GM03348 (cell line): Measurements from ENCODE around the gene RAPGEF5.
A peak's percentile ranks its signal among the peaks of the same experiment; 100 is the strongest.
"Not testable (repeated sequence)": the region's sequence is repeated elsewhere in the genome, so short reads cannot be mapped to it uniquely, and the experiment has no call there.

Experiments
- DNase-seq: peaks from one replicate; pipeline ENCODE4 v3.0.0; 2012; ENCODE audit warnings: low spot score

RAPGEF5 gene

GRCh38 chr7:22120391-22121053 is 236.4 kb downstream of the RAPGEF5 start:
- no peak for DNase-seq

- no peak for DNase-seq
These were observed 239.7 kb downstream of the RAPGEF5 start for GRCh38 chr7:22117222-22117621.

GRCh38 chr7:22116451-22117030 is 240.4 kb downstream of the RAPGEF5 start:
- no peak for DNase-seq

GRCh38 chr7:22115689-22116088 is 241.3 kb downstream of the RAPGEF5 start:
- no peak for DNase-seq

- no peak for DNase-seq
These were observed 242.4 kb downstream of the RAPGEF5 start for GRCh38 chr7:22114440-22114981.

GRCh38 chr7:22113041-22113440 is 243.9 kb downstream of the RAPGEF5 start:
- DNase-seq, result no peak

- DNase-seq, result no peak
These were observed 245.3 kb downstream of the RAPGEF5 start for GRCh38 chr7:22111661-22112060.

GRCh38 chr7:22110881-22111280 is 246.1 kb downstream of the RAPGEF5 start:
- DNase-seq, result no peak

- DNase-seq, result peak; percentile 81
These were observed 246.6 kb downstream of the RAPGEF5 start for GRCh38 chr7:22110227-22110839.

- DNase-seq, result peak; percentile 49
These were observed 247.2 kb downstream of the RAPGEF5 start for GRCh38 chr7:22109761-22110160.

- no peak for DNase-seq
These were observed 248.7 kb downstream of the RAPGEF5 start for GRCh38 chr7:22108151-22108845.

- no peak for DNase-seq
These were observed 251.4 kb downstream of the RAPGEF5 start for GRCh38 chr7:22105550-22105949.

- DNase-seq, result peak; percentile 61
These were observed 262.3 kb downstream of the RAPGEF5 start for GRCh38 chr7:22094413-22095342.

GRCh38 chr7:22093936-22094335 is 263.0 kb downstream of the RAPGEF5 start:
- DNase-seq, result no peak

GRCh38 chr7:22093001-22093400 is 264.0 kb downstream of the RAPGEF5 start:
- peak; percentile 40 for DNase-seq

- not testable (repeated sequence) for DNase-seq
These were observed 265.9 kb downstream of the RAPGEF5 start for GRCh38 chr7:22090958-22091525.

- no peak for DNase-seq
These were observed 266.4 kb downstream of the RAPGEF5 start for GRCh38 chr7:22090512-22090911.

GRCh38 chr7:22090107-22090506 is 266.8 kb downstream of the RAPGEF5 start:
- DNase-seq, result no peak

GRCh38 chr7:22088827-22089226 is 268.1 kb downstream of the RAPGEF5 start:
- DNase-seq, result no peak

- no peak for DNase-seq
These were observed 269.1 kb downstream of the RAPGEF5 start for GRCh38 chr7:22087861-22088260.

GRCh38 chr7:22083704-22084240 is 273.2 kb downstream of the RAPGEF5 start:
- DNase-seq, result peak; percentile 19
